OCI-LY7 (cell line): Measurements from ENCODE around the gene GATA2. TPM values are rescaled to one million over a fixed set of nuclear protein-coding genes. Genes with fewer than 3 reads are reported as not detected.

Experiments used
- BruUV-seq: library from RNA; stranded (reverse); fragments of 400-500 nt; replicated peaks from 2 replicates; lab custom pipeline; 2021; lab: Mats Ljungman, UMichigan
- CTCF ChIA-PET: fragments of 300-600 bp; sonication (Branson Sonifier 250); formaldehyde crosslinking; loops from one replicate; lab custom pipeline; 2022; ENCODE audit warnings: antibody characterized with exemption; ENCODE audit not compliant: unreplicated experiment; lab: Charles Lee
- POLR2A ChIA-PET: fragments of 300-600 bp; sonication (Branson Sonifier 250); formaldehyde crosslinking; loops from one replicate; lab custom pipeline; 2022; ENCODE audit warnings: antibody characterized with exemption; lab: Charles Lee
- DNase-seq: peaks from one replicate; pipeline ENCODE4 v3.0.0-alpha.2; 2015; ENCODE audit warnings: low spot score
- H2AFZ ChIP-seq: fragments of 200-600 bp; sonication (generic), shearing (Covaris generic); 2 replicates; pipeline ENCODE4 v1.6.1; 2014; ENCODE audit warnings: mild to moderate bottlenecking, antibody characterized with exemption, low read length, moderate library complexity
- H3K27ac ChIP-seq: fragments of 200-600 bp; sonication (generic); 2 replicates; pipeline ENCODE4 v1.5.1; 2014; ENCODE audit warnings: mixed run types, low read depth, mild to moderate bottlenecking, moderate library complexity, low read length, inconsistent platforms; ENCODE audit not compliant: poor library complexity, severe bottlenecking
- H3K36me3 ChIP-seq: fragments of 200-600 bp; sonication (generic); 2 replicates; pipeline ENCODE4 v1.6.1; 2014; ENCODE audit warnings: mild to moderate bottlenecking, antibody characterized with exemption, low read length, moderate library complexity, mixed read lengths; ENCODE audit not compliant: insufficient read depth
- H3K4me1 ChIP-seq: fragments of 200-600 bp; sonication (generic); 2 replicates; pipeline ENCODE4 v1.5.1; 2014; ENCODE audit warnings: mild to moderate bottlenecking, low read length; ENCODE audit not compliant: insufficient read depth, poor library complexity, severe bottlenecking
- H3K4me2 ChIP-seq: fragments of 200-600 bp; sonication (generic); 2 replicates; pipeline ENCODE4 v1.6.1; 2014; ENCODE audit warnings: mild to moderate bottlenecking, low read length
- H3K4me3 ChIP-seq: fragments of 200-600 bp; sonication (generic); 2 replicates; pipeline ENCODE4 v1.5.1; 2014; ENCODE audit warnings: mild to moderate bottlenecking, low read depth, low read length; ENCODE audit not compliant: poor library complexity, severe bottlenecking
- H3K79me2 ChIP-seq: fragments of 200-600 bp; sonication (generic); 2 replicates; pipeline ENCODE4 v1.6.1; 2016; ENCODE audit warnings: low read depth, mild to moderate bottlenecking, low read length, moderate library complexity, mixed read lengths; ENCODE audit not compliant: insufficient read depth
- H3K9me2 ChIP-seq: fragments of 200-600 bp; sonication (generic); 2 replicates; pipeline ENCODE4 v1.6.1; 2016; ENCODE audit warnings: mild to moderate bottlenecking, low read length, mixed read lengths; ENCODE audit not compliant: insufficient read depth
- H3K9me3 ChIP-seq: fragments of 200-600 bp; sonication (generic); 2 replicates; pipeline ENCODE4 v1.6.1; 2014; ENCODE audit warnings: mild to moderate bottlenecking, mixed run types, low read length, mixed read lengths
- H4K20me1 ChIP-seq: fragments of 200-600 bp; sonication (generic); 2 replicates; pipeline ENCODE4 v1.6.1; 2014; ENCODE audit warnings: mild to moderate bottlenecking, antibody characterized with exemption, low read length, moderate library complexity, mixed read lengths; ENCODE audit not compliant: insufficient read depth
- EZH2phosphoT487 ChIP-seq: fragments of 200-600 bp; sonication (generic); IDR thresholded peaks from 2 replicates; pipeline ENCODE4 v1.6.1; 2018; ENCODE audit warnings: low read depth, borderline replicate concordance, mild to moderate bottlenecking, mixed run types, antibody characterized with exemption, low read length, moderate library complexity, mixed read lengths
- intact Hi-C: fragments of 100-400 bp; cut with micrococcal nuclease; formaldehyde crosslinking; loops from one replicate; pipeline ENCODE4 v1.10.0; 2022; ENCODE audit not compliant: unreplicated experiment
- total RNA-seq, 2 experiments: library from RNA; depleted of rRNA in 1 of 2; stranded (reverse); fragments of >200 nt in 1 of 2; shearing (Covaris generic) in 1 of 2; gene quantifications; 2 replicates each; pipeline ENCODE4 v1.2.3, GENCODE V29; 2014 to 2022
- TF ChIP-seq, protein P1 (sequence below): fragments of 200-600 bp; sonication (generic); conservative IDR thresholded peaks from 2 replicates; pipeline ENCODE4 v1.5.1; 2014; ENCODE audit warnings: mild to moderate bottlenecking, antibody characterized with exemption, low read length, moderate library complexity, mixed read lengths

Gene GATA2
- total RNA-seq, 2 experiments from 2014 or later, result not detected

- CTCF ChIA-PET, result no interaction called here
- H2AFZ ChIP-seq, result no peak overlapping the region
- intact Hi-C loops, result no loop called here
- H3K79me2 ChIP-seq, result no peaks in the 10 kb centered on the region
- TF ChIP-seq, protein P1, sequence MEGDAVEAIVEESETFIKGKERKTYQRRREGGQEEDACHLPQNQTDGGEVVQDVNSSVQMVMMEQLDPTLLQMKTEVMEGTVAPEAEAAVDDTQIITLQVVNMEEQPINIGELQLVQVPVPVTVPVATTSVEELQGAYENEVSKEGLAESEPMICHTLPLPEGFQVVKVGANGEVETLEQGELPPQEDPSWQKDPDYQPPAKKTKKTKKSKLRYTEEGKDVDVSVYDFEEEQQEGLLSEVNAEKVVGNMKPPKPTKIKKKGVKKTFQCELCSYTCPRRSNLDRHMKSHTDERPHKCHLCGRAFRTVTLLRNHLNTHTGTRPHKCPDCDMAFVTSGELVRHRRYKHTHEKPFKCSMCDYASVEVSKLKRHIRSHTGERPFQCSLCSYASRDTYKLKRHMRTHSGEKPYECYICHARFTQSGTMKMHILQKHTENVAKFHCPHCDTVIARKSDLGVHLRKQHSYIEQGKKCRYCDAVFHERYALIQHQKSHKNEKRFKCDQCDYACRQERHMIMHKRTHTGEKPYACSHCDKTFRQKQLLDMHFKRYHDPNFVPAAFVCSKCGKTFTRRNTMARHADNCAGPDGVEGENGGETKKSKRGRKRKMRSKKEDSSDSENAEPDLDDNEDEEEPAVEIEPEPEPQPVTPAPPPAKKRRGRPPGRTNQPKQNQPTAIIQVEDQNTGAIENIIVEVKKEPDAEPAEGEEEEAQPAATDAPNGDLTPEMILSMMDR, result no peak
- no peak for TF ChIP-seq EZH2phosphoT487
- H3K4me1 ChIP-seq, result no peaks in the 10 kb centered on the region
- no peaks in the 10 kb centered on the region for H4K20me1 ChIP-seq
- POLR2A ChIA-PET, result no interaction called here
- BruUV-seq, result no TSS peak
- no peak overlapping the region for H3K27ac ChIP-seq
- H3K4me3 ChIP-seq, result no peak overlapping the region
- no peaks in the 10 kb centered on the region for H3K36me3 ChIP-seq
- no peaks in the 10 kb centered on the region for H3K9me2 ChIP-seq
- no peak for DNase-seq
- H3K4me2 ChIP-seq, result no peak overlapping the region
- no peaks in the 10 kb centered on the region for H3K9me3 ChIP-seq
Measured at GRCh38 chr3:128436214-128436613, 56.8 kb downstream of the GATA2 start.

- no TSS peak for BruUV-seq
- H3K4me3 ChIP-seq, result no peak overlapping the region
- H3K9me2 ChIP-seq, result no peaks in the 10 kb centered on the region
- no peak overlapping the region for H2AFZ ChIP-seq
- H4K20me1 ChIP-seq, result no peaks in the 10 kb centered on the region
- no peaks in the 10 kb centered on the region for H3K79me2 ChIP-seq
- no peak for DNase-seq
- H3K9me3 ChIP-seq, result no peaks in the 10 kb centered on the region
- H3K4me1 ChIP-seq, result no peaks in the 10 kb centered on the region
- H3K4me2 ChIP-seq, result no peak overlapping the region
- no peak for TF ChIP-seq EZH2phosphoT487
- TF ChIP-seq, protein P1, result no peak
- ChIA-PET POLR2A (no interaction called here), CTCF (no interaction called here)
- no peaks in the 10 kb centered on the region for H3K36me3 ChIP-seq
- intact Hi-C loops, result no loop called here
- H3K27ac ChIP-seq, result no peak overlapping the region
Measured at GRCh38 chr3:128435561-128435960, 57.4 kb downstream of the GATA2 start.

GRCh38 chr3:128435058-128435457, 57.9 kb downstream of the GATA2 start:
- H3K4me1 ChIP-seq, result no peaks in the 10 kb centered on the region
- H2AFZ ChIP-seq, result no peak overlapping the region
- no peaks in the 10 kb centered on the region for H3K36me3 ChIP-seq
- H3K79me2 ChIP-seq, result no peaks in the 10 kb centered on the region
- H4K20me1 ChIP-seq, result no peaks in the 10 kb centered on the region
- H3K4me3 ChIP-seq, result no peak overlapping the region
- intact Hi-C loops, result no loop called here
- H3K9me3 ChIP-seq, result no peaks in the 10 kb centered on the region
- DNase-seq, result no peak
- H3K4me2 ChIP-seq, result no peak overlapping the region
- H3K27ac ChIP-seq, result no peak overlapping the region
- no peak for TF ChIP-seq EZH2phosphoT487
- TF ChIP-seq, protein P1, result no peak
- H3K9me2 ChIP-seq, result no peaks in the 10 kb centered on the region
- CTCF ChIA-PET, result no interaction called here
- no TSS peak for BruUV-seq
- POLR2A ChIA-PET, result no interaction called here
